ENCODE measurements around the gene KLF15. TPM values are rescaled to one million over a fixed set of nuclear protein-coding genes. Genes with fewer than 3 reads are reported as not detected.

Gene KLF15
- total and polyA plus RNA-seq, 9 of the 15 experiments (the other 6 are each of a cell fraction or from before 2014, with no cell fraction given), result 0.08 to 4.8 (median 1.2) TPM

GRCh38 chr3:126355777-126356372 is 1.3 kb downstream of the KLF15 start (continued):
- TF ChIP-seq ZNF407 (IDR thresholded peaks at IDR 0.05; ENCODE audit: low read depth) (no peak), RFX1 (IDR thresholded peaks at IDR 0.05) (no peak), ELF4 (CRISPR knock-in tag; IDR thresholded peaks at IDR 0.05) (no peak), SMC3 (conservative IDR thresholded peaks at IDR 0.05; ENCODE audit: insufficient read depth, low read depth, low read length) (no peak), E2F3 (CRISPR knock-in tag; IDR thresholded peaks at IDR 0.05) (no peak), SMAD1 (IDR thresholded peaks at IDR 0.05; ENCODE audit: low read depth, low read length, partially characterized antibody) (peak; percentile 79), ELK1 (CRISPR knock-in tag; IDR thresholded peaks at IDR 0.05) (no peak), ZNF449 (CRISPR knock-in tag; IDR thresholded peaks at IDR 0.05) (no peak), TBL1XR1 (IDR thresholded peaks at IDR 0.05; ENCODE audit: low read length in 2 of 2) (no peak), BRD4 (IDR thresholded peaks at IDR 0.05) (no peak), RBM39 (optimal IDR thresholded peaks at IDR 0.05; ENCODE audit: low read depth, low read length) (no peak), GTF3C2 (IDR thresholded peaks at IDR 0.05; ENCODE audit: borderline replicate concordance, extremely low read depth, insufficient read length) (no peak), STAT5A (IDR thresholded peaks at IDR 0.05; ENCODE audit: borderline replicate concordance, low read length) (no peak), ILK (tag; IDR thresholded peaks at IDR 0.05; ENCODE audit: borderline replicate concordance, low read depth) (no peak), ZNF707 (CRISPR knock-in tag; conservative IDR thresholded peaks at IDR 0.05) (no peak)
